M059J (cell line): ENCODE results near the gene KRTAP10-7. TPM values are rescaled to one million over a fixed set of nuclear protein-coding genes. Genes with fewer than 3 reads are reported as not detected.

Experiments used
- total RNA-seq: library from RNA; depleted of rRNA; stranded (reverse); fragments of >200 nt; shearing (Covaris generic); gene quantifications from 2 replicates; pipeline ENCODE4 v1.2.3, GENCODE V29; 2014; rRNA removed

KRTAP10-7 gene
- total RNA-seq, 1 experiment from 2014 or later: not detected

Other genes starting within 250 kb of the KRTAP10-7 start
- 0.99 and 1.3 TPM in 2 replicates for gene TRPM2, start 247.0 kb upstream of the KRTAP10-7 start, total RNA-seq
- not detected in 2 replicates for gene LRRC3, start 145.1 kb upstream of the KRTAP10-7 start, total RNA-seq
- gene KRTAP10-1, start 60.4 kb upstream of the KRTAP10-7 start, total RNA-seq: not detected in 2 replicates
- gene KRTAP10-2, start 49.1 kb upstream of the KRTAP10-7 start, total RNA-seq: not detected in 2 replicates
- gene KRTAP10-3, start 41.8 kb upstream of the KRTAP10-7 start, total RNA-seq: not detected in 2 replicates
- not detected in 2 replicates for gene KRTAP10-4, start 26.9 kb upstream of the KRTAP10-7 start, total RNA-seq
- gene KRTAP10-5, start 20.0 kb upstream of the KRTAP10-7 start, total RNA-seq: not detected in 2 replicates
- gene KRTAP10-6, start 8.1 kb upstream of the KRTAP10-7 start, total RNA-seq: not detected in 2 replicates
- gene KRTAP10-8, start 11.5 kb downstream of the KRTAP10-7 start, total RNA-seq: not detected in 2 replicates
- gene KRTAP10-9, start 26.5 kb downstream of the KRTAP10-7 start, total RNA-seq: not detected in 2 replicates
- not detected in 2 replicates for gene KRTAP10-10, start 36.8 kb downstream of the KRTAP10-7 start, total RNA-seq
- not detected in 2 replicates for gene KRTAP10-11, start 45.8 kb downstream of the KRTAP10-7 start, total RNA-seq
- gene KRTAP12-4, start 54.1 kb downstream of the KRTAP10-7 start, total RNA-seq: not detected in 2 replicates
- not detected in 2 replicates for gene KRTAP12-3, start 57.3 kb downstream of the KRTAP10-7 start, total RNA-seq
- not detected in 2 replicates for gene KRTAP12-2, start 66.3 kb downstream of the KRTAP10-7 start, total RNA-seq
- not detected in 2 replicates for gene KRTAP12-1, start 81.6 kb downstream of the KRTAP10-7 start, total RNA-seq
- gene KRTAP10-12, start 96.6 kb downstream of the KRTAP10-7 start, total RNA-seq: not detected in 2 replicates
- not detected in 2 replicates for gene TSPEAR, start 111.0 kb downstream of the KRTAP10-7 start, total RNA-seq
- 74.0 and 90.6 TPM in 2 replicates for gene UBE2G2, start 201.2 kb downstream of the KRTAP10-7 start, total RNA-seq
- gene SUMO3, start 217.5 kb downstream of the KRTAP10-7 start, total RNA-seq: 198 and 200 TPM in 2 replicates